HG02610 (cell line): ENCODE measurements around the gene PKM.
A peak's percentile ranks its signal among the peaks of the same experiment; 100 is the strongest.

ENCODE experiments used
- ATAC-seq: cut with Tn5 transposase; IDR thresholded peaks from one replicate; pipeline ENCODE4 v1.9.1; 2021; ENCODE audit warnings: mild to moderate bottlenecking, moderate library complexity; ENCODE audit not compliant: unreplicated experiment

PKM gene

DNA sequence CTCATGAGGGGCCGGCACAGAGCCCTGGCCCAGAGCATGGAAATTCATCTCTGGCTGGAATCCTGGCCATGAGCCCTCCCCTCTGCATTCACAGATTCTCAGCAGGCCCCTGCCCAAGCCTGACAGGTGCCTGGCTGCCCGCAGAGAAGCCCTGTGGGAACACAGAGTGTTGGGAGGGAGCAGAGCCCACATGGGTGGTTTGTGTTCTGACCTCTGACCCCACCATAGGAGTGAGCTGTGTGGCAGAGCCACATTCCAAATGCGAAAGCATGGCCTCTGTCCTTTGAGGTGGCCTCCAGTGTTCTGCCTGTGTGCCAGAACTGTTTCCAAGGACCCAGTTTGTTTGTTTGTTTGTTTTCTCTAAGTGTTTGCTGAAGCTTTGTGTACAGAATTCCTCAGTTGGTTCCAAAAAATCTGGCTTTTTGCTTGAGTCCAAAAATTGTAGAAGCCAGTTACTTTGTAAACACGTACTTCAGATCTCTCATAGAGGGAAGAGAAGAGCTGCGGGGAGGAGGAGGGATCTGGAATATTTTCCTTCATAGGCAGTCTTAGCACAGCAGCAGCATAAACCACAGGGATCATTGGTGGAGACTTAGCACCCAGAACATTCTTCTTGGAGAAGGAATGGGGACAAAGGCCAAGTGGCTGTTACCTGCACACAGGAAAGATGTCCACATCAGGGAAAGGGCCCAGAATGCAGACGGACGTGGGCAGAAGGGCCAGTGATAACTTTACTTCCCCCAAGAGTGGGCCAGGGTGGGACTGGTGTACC lies 69.4 kb downstream of the PKM start:
- no peak for ATAC-seq

- ATAC-seq, result no peak
Measured at GRCh38 chr15:72160696-72161245, 70.2 kb downstream of the PKM start.

DNA sequence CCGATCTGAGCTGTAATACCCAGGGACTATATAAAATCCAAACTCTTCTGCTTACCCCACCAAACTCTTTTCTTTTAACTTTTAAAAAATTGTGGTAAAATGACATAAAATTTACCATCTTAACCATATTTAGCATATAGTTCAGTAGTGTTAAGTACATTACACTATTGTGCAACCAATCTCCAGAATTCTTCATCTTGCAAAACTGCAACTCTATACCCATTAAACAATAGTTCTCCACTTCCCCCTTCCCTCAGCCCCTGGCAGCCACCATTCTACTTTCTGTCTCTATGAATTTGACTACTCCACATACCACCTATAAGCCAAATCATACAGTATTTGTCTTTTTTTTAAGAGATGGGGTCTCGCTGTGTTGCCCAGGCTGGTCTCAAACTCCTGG lies 74.1 kb downstream of the PKM start:
- no peak for ATAC-seq

DNA sequence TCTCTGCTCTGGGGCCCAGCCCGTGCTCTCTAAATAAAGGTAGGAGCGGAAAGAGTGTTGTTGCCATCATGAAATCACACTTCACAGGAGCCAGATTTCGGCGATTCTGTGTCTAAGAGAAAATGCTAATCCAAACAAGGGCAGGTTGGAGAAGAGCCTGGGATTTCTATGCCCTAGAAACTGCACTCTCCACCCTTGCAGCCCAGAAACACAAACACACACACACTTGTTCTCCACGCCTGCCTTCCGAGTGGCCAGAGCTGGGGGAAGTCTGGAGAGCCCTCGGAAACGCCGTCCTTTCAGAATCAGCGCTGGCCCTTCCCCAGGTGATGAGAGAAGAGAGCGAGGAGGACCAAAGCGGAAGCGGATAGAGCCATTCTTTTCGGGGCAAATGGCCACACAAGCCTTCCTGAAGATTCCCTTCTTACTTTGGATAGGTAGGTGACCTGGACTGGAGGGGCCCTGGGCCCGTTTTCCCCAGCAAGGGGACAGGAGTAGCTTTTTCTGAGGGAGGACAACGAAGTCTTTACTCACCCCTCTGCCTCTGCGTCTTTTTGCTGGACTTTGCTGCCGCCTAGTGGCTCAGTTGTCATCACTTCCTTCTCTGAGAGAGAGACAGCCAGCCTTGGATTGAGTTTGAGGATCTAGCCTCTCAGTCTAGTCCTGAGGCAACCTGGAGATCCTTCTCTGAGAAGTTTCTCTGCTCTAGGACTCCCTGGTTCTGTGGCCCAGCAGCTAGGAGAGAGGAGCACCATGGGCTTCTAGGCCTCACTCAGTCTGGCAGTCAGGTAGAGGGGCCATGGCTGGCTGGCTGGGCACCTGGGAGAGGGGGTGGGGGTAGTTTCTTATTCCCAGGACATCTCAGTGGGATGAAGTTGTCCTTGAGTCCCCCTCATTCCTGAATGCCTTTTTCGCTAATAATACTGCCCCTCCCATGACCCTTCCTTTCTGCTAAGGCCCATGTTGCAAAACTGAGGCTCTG lies 75.1 kb downstream of the PKM start:
- ATAC-seq, result peak; percentile 71

- ATAC-seq, result no peak
Measured at GRCh38 chr15:72155003-72155621, 75.9 kb downstream of the PKM start.

DNA sequence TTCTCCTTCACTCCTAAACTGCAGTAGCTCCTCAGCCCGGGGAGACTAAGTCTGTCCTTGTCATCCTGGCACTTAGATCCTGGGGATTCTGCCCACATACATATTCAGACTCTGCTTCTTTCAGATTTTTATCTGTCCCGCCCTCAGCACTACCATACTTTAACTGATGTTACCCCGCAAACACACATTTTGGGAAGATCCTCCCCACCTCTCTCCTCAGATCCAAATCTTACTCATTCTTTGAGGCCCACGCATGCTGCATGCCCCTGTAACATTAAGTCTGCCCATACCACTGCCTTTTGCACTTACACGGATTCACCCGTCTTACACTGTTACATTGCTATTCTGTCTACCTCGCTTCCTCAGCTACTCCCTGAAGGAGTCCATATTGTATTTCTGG lies 76.7 kb downstream of the PKM start:
- no peak for ATAC-seq

GRCh38 chr15:72153269-72154000 lies 77.6 kb downstream of the PKM start:
- no peak for ATAC-seq
